ENCODE results near the gene SYT8.
"Not testable (repeated sequence)": the region's sequence is repeated elsewhere in the genome, so short reads cannot be mapped to it uniquely, and the experiment has no call there.

SYT8 gene

DNA sequence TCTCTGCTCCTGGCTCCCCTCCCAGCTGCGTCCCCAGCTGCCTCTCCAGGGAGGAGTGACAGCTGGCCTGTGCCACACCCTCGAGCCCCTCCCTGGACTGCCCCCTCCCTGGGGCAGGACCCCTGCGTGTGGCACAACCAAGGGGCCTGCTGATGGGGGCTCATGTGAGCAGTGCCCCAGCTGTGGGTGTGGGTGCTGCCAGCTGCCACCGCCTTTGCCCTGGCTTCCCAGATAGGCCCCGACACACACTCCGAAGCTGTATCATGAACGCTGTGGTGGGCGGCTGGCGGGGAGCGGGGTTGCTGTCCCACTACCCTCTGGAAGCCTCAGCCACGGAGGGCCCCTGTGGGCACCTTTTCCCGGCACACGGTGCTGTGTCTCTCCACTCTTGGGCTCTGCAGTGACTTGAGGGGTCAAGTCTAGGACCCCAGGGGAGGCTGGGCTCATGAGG is 41.1 kb downstream of the SYT8 start:
- DNase-seq: not testable (repeated sequence)

DNA sequence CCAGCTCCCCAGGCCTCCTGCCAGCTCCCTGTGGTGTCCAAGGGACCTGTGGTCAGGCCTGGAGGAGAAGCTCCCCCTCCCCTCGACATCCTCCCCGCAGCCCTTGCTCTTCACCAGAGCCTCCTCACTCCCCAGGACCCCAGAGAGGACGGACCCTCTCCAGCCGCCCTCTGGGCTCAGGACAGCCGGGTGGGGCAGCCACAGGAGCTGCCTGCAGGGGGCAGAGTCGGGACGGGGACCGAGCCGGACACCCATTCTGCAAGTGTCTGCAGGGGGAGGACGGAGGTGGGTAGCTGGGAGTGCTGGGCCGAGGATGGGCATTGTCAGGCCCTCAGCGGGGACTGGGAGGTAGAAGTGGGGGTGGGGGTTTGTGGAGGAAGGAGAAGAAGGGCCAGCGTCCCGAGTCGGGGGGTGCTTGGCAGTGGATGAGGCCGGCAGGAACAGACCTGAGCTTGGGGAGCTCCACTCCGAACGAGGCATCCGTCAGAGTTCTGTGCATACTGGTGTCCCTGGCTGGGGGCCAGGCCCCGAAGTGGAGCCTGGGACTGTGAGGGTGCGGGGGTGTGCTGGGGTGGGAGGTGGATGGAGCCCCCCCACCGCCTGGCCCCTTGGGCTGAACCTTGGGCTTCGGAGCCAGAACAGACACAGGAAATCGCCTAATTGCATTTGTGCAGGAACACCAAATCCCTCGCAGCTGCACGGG is 41.7 kb downstream of the SYT8 start:
- no peak for DNase-seq

DNA sequence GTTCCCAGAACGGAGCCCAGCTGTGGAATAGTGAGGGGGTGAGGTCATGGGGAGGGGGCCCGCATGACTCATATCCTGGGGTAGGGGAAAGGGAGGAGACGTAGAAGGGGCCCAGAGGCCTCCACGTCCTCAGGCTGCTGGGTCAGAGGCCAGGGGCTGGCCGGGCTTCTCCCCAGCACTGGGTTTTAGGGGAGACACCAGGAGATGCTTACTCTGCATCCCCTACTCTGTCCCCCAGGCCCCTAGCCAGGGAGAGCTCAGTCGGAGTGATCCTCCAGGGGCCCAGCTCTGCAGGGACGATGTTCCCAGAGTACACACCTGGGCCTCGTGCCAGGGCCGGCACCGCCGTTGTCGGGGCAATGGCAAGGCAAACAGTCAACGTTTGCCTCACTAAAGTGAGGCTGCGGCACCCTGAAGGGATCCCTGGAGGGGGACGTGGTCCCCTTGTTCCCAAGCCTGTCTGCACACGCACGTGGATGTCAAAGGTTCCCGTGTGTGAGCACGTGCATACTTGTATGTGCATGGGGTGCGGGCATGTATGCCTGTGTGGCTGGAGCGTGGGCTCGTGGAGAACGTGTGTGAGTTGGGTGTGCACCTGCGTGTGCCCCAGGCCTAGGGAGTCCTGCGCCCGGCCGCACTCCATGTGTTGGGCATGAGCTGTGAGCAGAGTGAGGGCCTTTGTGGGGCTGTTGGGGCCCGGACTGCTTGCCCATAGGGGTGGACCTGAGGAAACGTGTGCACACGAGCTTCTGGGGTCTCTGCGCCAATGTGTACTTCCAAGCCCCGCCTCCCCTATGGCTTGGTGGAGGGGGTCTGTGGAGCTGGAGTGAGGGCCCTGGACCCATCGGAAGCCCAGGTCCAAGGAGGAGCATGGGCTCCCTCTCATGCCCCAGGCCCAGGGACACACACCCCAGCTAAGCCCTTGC is 42.7 kb downstream of the SYT8 start:
- no peak for DNase-seq

DNA sequence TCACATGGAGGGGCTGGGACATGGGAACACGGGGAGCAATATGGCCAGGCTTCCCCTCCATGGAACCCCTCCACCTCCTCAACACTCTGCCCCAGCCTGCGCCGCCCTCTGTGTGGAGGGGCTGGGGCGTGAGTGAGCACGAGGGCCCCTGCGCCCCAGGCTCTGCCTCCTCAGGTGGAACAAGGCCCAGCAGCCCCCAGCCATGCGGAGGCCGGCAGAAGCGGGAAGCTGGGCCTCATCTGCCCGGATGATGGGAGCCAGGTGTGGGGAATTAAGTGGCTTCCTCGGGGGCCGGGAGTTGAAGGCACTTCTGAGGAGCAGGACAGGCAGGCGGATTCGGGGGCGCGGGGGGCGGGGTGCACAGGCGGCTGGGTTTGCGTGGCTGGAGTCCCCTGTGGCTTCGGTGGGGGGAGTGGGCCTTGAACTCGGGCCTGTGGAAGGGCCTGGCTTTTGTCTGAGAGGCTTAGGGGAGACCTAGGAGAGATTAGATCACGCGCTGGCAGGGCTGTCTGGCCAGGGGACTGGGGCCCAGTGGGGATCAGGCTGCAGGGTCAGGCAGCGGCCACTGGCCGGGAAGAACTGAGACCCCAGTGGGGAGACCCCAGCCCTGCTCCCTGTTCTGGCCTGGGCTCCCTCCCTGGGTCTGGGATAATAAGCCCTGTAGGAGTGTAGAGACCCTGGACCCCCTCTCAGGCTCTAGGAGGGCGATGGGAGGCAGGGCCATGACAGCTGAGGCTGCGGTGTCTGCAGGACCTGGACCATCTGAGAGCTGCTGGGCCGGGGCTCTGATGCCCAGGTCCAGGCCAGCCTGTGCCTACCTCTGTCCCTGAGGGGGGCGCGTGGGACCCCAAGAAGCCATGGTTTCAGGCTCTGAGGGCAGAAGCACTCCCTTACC is 43.6 kb downstream of the SYT8 start:
- no peak for DNase-seq

DNA sequence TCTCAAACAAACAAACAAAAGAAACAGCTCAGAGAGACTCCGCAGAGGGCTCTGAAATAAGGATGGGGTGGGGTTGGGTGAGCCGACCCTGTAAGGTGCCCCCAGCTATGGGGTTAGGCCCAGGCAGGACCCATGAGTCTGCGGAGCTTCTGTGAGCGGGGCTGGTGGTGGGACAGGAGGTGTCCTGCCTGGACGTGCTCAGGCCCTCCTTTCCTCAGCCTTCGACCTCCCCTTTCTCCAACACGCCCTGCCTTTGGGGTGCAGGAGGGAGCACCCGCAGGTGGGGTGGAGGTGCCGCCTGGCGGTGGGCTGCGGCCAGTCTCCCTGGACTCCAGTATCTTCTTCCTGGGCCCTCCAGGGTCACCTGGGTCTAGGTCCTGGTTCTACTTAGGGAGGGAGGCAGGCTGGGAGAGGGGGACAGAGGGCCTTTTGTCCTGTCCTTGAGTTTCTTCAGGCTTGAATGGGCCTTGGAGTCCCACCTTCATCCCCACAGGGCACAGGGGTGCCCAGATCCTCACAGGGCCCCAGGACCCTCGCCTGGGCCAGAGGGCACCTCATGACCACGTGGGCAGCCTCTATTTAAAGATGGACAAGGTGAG is 44.7 kb downstream of the SYT8 start:
- DNase-seq: no peak

DNA sequence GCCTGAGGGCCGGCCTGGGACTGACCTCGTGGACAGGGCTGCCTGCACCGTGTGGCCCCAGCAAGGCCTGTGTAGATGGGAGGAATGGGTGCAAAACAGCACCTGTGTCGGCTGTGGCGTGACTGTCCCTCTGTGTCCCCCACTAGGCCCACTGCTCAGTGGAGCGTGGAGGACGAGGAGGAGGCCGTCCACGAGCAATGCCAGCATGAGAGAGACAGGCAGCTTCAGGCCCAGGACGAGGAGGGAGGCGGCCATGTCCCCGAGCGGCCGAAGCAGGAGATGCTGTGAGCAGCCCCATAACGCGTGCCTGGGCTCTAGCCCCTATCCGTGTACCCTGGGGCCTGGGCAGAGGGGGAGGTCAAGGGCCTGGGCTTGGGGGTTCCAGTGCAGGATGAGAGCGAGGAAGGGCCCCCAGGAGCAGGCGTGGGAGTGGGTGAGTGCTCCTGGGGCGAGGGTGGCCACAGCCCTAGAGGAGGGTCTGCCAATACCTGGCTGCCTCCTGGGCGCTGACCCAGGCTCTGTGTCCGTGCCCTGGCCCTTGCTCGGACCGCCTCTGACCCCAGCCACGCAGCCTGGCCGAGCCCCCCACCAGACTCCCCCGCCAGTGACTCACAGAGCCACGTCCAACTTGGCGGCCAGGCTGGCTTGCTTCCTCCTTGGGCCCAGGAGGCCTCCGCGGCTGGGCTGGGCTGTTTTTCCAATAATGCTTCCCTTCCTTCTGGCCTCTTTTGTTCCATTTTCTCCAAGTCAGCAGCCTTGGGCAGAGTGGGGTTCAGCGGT is 45.3 kb downstream of the SYT8 start:
- no peak for DNase-seq

DNA sequence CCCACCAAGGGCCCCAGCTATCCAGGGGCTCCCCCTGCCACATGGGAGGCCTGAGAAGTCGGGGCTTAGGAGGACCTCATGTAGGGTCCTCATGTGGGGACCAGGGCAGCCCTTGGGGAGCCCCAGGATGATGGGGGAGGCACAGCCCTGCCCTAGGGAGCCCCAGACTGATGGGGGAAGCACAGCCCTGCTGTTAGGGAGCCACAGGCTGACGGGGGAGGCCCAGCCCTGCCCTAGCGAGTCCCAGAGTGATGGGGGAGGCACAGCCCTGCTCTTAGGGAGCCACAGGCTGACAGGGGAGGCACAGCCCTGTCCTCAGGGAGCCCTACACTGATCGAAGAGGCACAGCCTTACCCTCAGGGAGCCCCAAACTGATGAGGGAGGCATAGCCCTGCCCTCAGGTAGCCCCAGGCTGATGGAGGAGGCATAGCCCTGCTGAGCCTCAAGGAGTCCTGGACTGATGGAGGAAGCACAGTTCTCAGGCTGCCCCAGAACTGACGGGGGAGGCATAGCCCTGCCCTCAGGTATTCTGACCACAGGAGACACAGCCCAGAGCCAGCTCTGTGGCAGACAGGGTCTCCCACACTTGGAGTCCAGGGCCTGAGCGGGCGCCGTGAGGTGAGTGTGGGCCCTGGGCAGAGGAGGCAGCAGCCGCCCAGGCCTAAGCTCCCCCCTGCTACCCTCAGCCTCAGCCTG is 46.1 kb downstream of the SYT8 start:
- no peak for DNase-seq

DNA sequence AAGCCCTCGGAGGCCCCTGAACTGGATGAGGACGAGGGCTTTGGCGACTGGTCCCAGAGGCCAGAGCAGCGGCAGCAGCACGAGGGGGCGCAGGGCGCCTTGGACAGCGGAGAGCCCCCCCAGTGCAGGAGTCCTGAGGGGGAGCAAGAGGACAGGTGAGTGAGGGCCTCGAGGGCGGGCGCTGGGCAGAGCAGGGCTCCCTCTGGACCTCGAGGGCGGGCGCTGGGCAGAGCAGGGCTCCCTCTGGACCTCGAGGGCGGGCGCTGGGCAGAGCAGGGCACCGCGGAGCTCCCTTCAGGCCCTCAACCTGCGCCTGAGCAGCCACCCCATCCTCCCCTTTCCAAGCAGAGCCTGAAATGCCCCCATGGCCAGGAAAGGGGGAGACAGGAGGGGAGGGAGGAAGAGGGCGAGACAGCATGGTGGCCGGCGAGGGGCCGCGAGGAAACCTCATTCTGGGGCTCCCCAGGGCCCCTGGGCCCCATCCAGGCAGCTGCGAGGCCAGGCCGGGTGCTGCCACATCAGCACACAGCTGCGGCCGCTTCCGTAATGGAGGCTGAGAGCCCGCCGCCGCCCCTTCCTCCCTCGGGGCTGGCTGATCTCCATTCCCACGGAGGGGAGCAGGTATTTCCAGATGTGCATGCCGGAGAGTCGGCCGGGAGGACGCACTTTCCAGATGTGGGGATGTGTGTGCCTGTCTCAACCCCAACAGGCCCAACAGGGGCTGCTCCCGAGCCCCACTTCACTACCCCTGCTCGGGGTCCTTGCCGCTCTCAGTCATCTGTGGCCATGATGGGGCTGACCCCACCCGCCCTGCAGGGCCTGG is 46.9 kb downstream of the SYT8 start:
- no peak for DNase-seq

DNA sequence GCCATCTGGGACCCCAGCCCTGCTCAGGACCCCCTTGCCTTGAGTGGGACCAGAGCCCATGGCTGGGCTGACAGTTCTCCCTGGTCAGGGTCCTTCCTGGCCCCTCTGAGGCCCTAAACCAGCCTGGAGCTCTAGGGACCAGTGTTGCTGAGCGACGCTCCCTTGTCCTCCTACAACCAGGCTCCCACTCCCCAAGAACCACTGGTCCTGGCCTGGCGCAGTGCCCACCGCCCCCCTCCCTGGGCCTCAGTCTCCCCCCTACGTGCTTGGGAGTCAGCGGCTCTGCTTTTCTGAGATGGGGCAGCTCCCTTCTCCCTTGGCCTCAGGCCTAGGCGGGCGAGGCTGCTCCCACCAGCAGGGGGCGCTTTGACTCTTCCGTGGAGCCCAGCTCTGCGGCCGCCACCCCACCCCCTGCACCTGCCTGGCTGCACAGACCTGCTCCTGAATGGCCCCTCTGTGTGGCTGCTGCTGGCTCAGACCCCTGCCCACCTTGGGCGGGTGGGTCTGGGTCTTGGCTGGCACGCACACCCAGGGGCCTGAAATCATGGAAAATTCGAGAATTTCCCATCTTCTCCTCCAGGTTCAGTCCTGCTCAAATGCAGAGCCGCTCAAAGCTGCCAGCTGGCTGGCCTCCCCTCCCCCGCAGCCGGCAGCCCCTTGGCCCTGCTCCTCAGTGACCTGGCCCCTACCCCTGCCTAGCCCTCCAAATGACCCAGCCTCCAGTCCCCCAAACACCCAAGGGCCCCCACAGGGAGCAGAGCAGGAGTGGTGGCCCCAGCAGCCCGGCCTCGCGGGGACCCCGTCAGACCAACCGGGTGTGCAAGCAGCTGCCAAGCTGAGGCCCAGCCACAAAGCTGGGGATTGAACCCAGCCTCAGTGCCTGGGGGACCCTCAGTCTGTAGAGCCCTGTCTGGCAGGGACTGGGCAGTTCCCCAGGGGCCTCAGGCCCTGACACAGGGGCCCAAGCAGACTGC is 47.8 kb downstream of the SYT8 start:
- DNase-seq: peak in 1 of 2 experiments; percentile 9

DNA sequence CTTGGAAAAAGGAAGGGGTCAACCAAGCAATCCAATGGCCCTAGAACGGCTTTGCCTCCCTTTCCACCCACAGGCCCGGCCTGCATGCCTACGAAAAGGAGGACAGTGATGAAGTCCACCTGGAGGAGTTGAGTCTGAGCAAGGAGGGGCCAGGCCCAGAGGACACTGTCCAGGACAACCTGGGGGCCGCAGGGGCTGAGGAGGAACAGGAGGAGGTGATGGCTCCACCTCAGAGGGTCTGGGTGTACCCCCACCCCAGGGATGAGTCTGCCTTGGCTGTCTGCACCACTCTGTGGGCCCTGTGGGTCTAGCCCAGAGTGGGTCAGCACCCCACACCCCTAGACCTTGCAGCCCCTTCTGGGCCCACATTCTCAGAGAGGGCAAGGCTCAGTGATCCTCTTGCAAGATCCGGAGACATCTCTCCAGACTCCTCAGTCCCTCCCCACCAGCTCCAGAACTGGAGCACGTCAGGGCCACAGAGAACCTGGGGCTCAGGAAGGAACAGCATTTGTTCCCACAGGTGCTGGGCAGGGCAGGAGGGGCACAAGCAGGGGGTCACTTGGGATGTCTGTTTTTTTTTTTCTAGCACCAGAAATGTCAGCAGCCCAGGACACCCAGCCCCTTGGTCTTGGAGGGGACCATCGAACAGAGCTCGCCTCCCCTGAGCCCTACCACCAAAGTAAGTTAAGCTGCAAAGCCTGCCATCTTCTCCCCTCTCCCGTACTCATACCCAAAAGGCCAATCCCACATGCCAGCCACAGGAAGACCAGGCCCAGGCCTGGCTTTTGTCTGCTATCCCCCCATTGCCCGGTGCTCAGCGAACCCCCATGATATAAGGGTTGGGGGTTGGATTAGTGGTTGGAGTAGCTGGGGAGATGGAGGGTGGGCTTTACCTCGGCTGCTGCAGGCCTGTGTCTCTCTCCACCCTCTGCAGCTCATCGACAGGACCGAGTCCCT is 48.8 kb downstream of the SYT8 start:
- DNase-seq: no peak

DNA sequence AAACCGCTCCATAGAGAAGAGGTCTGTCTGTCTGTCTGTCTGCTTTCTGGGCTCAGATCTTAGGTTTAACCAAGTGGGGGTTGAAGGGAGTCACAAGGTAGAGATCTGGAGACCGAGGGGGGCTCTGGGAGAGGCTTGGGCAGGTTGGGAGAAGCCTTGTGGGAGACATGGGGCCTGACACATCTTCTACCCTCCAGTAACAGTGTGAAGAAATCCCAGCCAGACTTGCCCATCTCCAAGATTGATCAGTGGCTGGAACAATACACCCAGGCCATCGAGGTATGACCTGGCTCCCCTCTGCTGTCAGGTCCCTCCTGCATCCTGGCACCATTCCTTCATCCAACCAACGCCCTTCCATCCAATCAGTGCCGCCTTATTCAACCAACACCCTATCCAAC is 49.5 kb downstream of the SYT8 start:
- no peak for DNase-seq

DNA sequence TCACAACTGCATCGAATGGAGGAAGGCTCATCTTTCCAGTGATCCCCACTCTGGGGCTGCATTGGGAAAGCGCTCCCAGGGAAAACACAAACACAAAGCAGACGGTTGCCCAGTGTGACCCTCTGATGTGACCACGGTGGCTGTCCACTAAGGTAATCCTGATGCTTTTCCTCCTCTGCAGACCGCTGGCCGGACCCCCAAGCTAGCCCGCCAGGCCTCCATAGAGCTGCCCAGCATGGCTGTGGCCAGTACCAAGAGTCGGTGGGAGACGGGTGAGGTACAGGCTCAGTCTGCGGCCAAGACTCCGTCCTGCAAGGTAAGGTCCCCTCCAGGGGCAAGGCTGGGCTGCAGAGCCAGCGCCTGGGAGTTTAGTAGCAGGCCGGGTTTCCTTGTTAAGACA is 51.8 kb downstream of the SYT8 start:
- DNase-seq: not testable (repeated sequence)

All from NCI-H187 (cell line).